Stomach (tissue), 4 donors: ENCODE data around the gene STKLD1.

ENCODE experiments used
- EP300 ChIP-seq: sonication (generic); formaldehyde crosslinking; IDR thresholded peaks from one replicate; pipeline ENCODE4 v1.6.1; 2017; ENCODE audit warnings: antibody characterized with exemption
- POLR2A ChIP-seq, 4 donors: fragments of 450-650 bp; IDR thresholded peaks; one replicate each; pipeline ENCODE4 v1.6.1; 2016; ENCODE audit warnings: antibody characterized with exemption in 4 of 4, control low read depth in 2 of 4, mild to moderate bottlenecking in 1 of 4, moderate library complexity in 1 of 4
- TF ChIP-seq, protein P1 (sequence below), 7 experiments: fragments of 450-650 bp in 4 of 7; fragments of 200-600 bp in 3 of 7; sonication (generic) in 3 of 7; IDR thresholded peaks; one replicate each; pipeline ENCODE4 v1.5.1; 2016 to 2019; ENCODE audit warnings: antibody characterized with exemption in 7 of 7, control low read depth in 2 of 7, mild to moderate bottlenecking in 1 of 7

DNA sequence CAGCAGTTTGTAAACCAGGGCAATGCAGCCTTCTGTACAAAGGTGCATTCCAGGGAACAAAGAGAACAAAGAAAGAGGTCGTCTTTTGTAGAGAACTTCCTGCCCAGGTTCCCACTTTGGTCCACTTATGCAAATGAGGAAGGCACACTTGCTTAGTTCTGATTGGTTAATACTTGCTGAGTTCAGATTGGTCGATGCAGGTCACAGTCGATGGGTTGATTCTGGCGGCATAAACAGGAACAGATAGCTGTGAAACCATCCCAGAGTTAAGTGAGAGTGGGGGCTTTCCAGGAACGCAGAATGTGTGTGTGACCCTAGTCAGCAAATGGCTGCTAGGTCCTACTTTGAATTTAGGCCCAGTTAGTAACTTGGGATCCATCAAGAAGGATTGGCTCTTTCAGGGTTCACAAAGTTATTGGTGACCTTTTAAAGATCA lies 44.2 kb downstream of the STKLD1 start:
- TF ChIP-seq, protein P1, sequence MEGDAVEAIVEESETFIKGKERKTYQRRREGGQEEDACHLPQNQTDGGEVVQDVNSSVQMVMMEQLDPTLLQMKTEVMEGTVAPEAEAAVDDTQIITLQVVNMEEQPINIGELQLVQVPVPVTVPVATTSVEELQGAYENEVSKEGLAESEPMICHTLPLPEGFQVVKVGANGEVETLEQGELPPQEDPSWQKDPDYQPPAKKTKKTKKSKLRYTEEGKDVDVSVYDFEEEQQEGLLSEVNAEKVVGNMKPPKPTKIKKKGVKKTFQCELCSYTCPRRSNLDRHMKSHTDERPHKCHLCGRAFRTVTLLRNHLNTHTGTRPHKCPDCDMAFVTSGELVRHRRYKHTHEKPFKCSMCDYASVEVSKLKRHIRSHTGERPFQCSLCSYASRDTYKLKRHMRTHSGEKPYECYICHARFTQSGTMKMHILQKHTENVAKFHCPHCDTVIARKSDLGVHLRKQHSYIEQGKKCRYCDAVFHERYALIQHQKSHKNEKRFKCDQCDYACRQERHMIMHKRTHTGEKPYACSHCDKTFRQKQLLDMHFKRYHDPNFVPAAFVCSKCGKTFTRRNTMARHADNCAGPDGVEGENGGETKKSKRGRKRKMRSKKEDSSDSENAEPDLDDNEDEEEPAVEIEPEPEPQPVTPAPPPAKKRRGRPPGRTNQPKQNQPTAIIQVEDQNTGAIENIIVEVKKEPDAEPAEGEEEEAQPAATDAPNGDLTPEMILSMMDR (IDR thresholded peaks at IDR 0.05), result no peak
- TF ChIP-seq POLR2A (IDR thresholded peaks at IDR 0.05) (no peak), EP300 (no peak)
